Activated CD8-positive, alpha-beta T cell treated with anti-CD3 and anti-CD28 coated beads, Interleukin-2, amount 10 ng/mL, durations not matched to agents 7 days and 5 days (primary cell): ENCODE results near the gene PAMR1. TPM values are rescaled to one million over a fixed set of nuclear protein-coding genes. Genes with fewer than 3 reads are reported as not detected.
"Not testable (repeated sequence)": the region's sequence is repeated elsewhere in the genome, so short reads cannot be mapped to it uniquely, and the experiment has no call there.

Experiments used
- ATAC-seq: fragments of 150-1000 bp; cut with Tn5 transposase; one replicate; pipeline ENCODE4 v1.10.0; 2021; ENCODE audit warnings: moderate library complexity
- CTCF ChIA-PET: fragments of 350-600 bp; sonication (Branson Sonifier 250); formaldehyde crosslinking; loops from one replicate; lab custom pipeline; 2021; ENCODE audit warnings: antibody characterized with exemption; lab: Charles Lee
- POLR2A ChIA-PET: fragments of 350-600 bp; sonication (Branson Sonifier 250); formaldehyde crosslinking; loops from one replicate; lab custom pipeline; 2021; ENCODE audit warnings: antibody characterized with exemption; lab: Charles Lee
- DNase-seq: peaks from one replicate; pipeline ENCODE4 v3.0.0-alpha.2; 2020
- H3K27ac Mint-ChIP-seq: one replicate; pipeline ENCODE4 v1.8.0; 2021; ENCODE audit warnings: mild to moderate bottlenecking, mixed read lengths
- H3K27me3 Mint-ChIP-seq: one replicate; pipeline ENCODE4 v1.8.0; 2021; ENCODE audit warnings: low read depth, mixed read lengths
- H3K36me3 Mint-ChIP-seq: one replicate; pipeline ENCODE4 v1.8.0; 2021; ENCODE audit warnings: low read depth, mixed read lengths
- H3K4me1 Mint-ChIP-seq: one replicate; pipeline ENCODE4 v1.8.0; 2021; ENCODE audit warnings: low read depth, mixed read lengths
- H3K4me3 Mint-ChIP-seq: one replicate; pipeline ENCODE4 v1.8.0; 2021; ENCODE audit warnings: mild to moderate bottlenecking, mixed read lengths
- H3K9me3 Mint-ChIP-seq: one replicate; pipeline ENCODE4 v1.8.0; 2022; ENCODE audit warnings: mixed read lengths; ENCODE audit not compliant: insufficient read depth
- total RNA-seq, 2 experiments: library from RNA; stranded (reverse); gene quantifications; one replicate each; pipeline ENCODE4 v1.2.3, GENCODE V29; 2021

Gene PAMR1
- total RNA-seq, 2 experiments from 2014 or later: not detected

DNA sequence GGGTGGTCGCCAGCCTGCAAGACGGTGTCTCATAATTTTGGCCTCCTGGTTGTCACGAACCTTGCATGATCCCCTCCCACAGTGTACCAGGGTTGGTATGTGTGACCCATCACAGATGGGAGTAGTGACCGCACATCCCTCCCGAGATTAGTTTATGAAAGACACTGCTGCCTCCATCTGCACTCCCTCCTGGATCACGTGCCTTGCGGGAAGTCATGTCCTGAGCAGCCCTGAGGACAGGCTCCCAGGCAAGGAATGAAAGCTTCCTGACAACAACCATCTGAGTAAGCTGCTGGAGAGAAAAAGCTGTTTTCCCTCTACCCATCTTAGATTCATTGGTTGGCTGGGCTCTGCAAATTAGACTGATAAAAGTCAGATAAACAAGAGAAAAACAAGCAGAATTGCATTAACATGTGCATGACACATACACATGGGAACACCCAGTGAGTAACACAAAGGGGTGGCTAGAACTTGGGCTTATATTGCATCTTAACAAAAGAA lies 14.4 kb upstream of the PAMR1 start:
- ATAC-seq (no peak), DNase-seq (no peak)
- Mint-ChIP-seq H3K4me1 (no peaks in the 10 kb centered on the region), H3K27me3 (peaks cover 3% of the 10 kb centered on the region), H3K36me3 (no peaks in the 10 kb centered on the region), H3K9me3 (no peaks in the 10 kb centered on the region), H3K4me3 (no peak overlapping the region), H3K27ac (no peak overlapping the region)
- POLR2A ChIA-PET: interaction anchor here (0.6 kb wide), 1 partner anchor 742 kb away, joined by 3 read pairs; no protein-coding TSS in a partner anchor
- CTCF ChIA-PET: no interaction called here

DNA sequence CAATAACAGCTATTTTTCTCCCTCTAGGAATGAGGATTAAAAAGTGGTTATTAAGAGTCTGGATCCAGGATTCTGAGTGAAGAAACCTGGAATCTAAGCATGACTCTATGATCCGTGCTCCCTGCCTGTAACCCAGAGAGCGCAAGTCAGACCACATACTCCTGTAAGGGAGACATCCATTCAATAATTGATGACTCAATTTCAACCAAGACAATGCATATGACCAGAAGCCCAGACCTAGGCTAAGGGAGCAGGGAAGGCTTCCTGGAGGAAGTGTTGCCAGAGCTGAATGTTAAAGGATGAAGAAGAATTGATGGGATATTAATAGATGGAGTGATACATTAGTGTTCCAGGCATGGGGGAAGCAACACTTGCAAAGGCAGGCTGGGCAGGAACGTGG lies 13.8 kb upstream of the PAMR1 start:
- POLR2A ChIA-PET: no interaction called here
- CTCF ChIA-PET: no interaction called here
- DNase-seq: no peak

DNA sequence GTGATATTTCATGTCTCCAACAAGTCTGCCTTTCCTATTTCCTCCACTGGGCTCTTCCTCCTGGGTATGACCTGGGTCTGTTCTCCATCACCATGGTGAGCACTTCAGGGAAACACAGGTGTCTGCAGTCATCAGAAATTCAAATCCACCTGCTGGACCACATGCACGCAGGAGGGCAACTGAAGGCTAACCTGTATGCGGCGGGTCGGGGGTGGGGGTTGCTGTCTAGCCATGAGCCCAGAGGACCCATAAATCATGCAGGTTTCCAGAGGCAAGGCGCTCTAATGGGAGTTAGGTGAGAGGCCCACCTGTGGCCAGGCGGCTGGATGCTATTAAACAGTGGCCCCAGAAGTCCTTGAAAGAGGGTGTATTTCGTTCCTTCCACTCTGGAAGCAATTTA lies 11.1 kb upstream of the PAMR1 start:
- H3K4me3 Mint-ChIP-seq: no peak overlapping the region
- no peak for DNase-seq
- H3K9me3 Mint-ChIP-seq: no peaks in the 10 kb centered on the region
- ChIA-PET POLR2A (no interaction called here), CTCF (no interaction called here)
- no peaks in the 10 kb centered on the region for H3K4me1 Mint-ChIP-seq
- peaks cover 5% of the 10 kb centered on the region for H3K27me3 Mint-ChIP-seq
- H3K27ac Mint-ChIP-seq: no peak overlapping the region
- ATAC-seq: no peak
- H3K36me3 Mint-ChIP-seq: no peaks in the 10 kb centered on the region

More for the DNA sequence above, 13.8 kb upstream of the PAMR1 start:
- Mint-ChIP-seq H3K27me3 (peaks cover 3% of the 10 kb centered on the region), H3K36me3 (no peaks in the 10 kb centered on the region), H3K4me1 (no peaks in the 10 kb centered on the region), H3K4me3 (no peak overlapping the region), H3K9me3 (no peaks in the 10 kb centered on the region), H3K27ac (no peak overlapping the region)
- ATAC-seq: no peak

DNA sequence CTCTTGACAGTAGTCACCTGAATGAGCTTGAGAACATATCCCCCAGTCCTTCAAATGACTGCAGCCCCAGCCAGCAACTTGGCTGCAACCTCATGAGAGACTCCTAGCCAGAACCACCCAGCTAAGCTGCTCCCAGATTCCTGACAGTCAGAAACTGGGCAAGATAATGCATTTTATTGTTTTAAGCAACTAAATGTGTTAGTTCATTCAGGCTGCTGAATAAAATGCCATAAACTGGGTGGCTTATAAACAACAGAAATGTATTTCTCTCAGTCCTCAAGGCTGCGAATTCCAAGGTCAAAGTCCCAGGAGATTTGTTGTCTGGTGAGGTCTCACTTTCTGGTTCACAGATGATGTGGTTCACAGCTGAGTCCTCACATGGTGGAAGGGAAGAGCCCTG lies 5.8 kb upstream of the PAMR1 start:
- ATAC-seq (no peak), DNase-seq (no peak)
- CTCF ChIA-PET: no interaction called here
- H3K27ac Mint-ChIP-seq: no peak overlapping the region
- no peaks in the 10 kb centered on the region for H3K4me1 Mint-ChIP-seq
- H3K36me3 Mint-ChIP-seq: no peaks in the 10 kb centered on the region
- no peaks in the 10 kb centered on the region for H3K9me3 Mint-ChIP-seq
- peaks cover 23% of the 10 kb centered on the region for H3K27me3 Mint-ChIP-seq
- H3K4me3 Mint-ChIP-seq: no peak overlapping the region
- POLR2A ChIA-PET: no interaction called here

DNA sequence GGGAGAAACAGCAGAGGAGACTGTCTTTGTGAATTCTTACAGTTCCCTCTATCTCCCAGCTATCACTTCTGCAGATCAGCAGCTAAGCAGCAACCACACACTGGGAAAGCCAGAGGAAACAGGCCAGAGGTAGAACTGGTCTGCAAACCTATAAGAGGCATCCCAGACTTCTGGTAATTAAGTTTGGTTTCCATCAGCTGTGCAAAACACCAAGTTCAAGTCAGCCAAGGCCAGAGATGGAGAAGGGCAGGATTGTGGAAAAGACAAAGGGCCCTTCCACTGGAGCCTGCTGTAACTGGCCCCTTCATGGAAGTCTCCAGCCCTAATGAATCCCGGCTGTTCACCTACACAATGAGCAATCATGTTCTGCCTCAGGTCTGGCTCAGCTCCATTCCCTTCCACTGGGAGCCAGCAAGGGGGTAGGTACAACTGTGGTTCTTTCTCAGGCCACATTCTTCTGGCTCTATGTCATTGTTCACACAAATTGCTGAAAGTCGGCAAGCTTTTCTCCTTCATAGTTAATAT lies 4.6 kb upstream of the PAMR1 start:
- Mint-ChIP-seq H3K36me3 (no peaks in the 10 kb centered on the region), H3K27ac (no peak overlapping the region), H3K9me3 (no peaks in the 10 kb centered on the region), H3K4me1 (no peaks in the 10 kb centered on the region), H3K27me3 (peaks cover 31% of the 10 kb centered on the region), H3K4me3 (no peak overlapping the region)
- no peak for ATAC-seq
- POLR2A ChIA-PET: no interaction called here
- CTCF ChIA-PET: no interaction called here
- no peak for DNase-seq

DNA sequence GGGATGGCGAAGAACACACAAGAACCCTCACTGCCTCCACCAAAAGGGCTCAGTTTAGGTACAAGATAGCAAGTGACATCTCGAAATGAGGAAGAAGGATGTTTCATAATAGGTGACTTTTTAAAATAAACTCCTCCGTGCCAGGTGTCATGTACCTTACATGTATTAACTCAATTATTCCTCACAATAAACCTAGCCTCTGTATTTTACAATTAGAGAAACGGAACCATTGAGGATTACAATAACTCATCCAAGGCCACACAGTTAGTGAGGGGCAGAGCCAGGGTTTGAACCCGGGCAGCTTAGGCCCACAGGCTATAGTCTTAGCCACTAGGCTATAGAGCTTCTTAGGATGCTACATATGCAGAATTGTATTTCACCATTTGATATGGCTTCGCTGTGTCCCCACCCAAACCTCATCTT lies 965 bp upstream of the PAMR1 start:
- H3K27ac Mint-ChIP-seq: no peak overlapping the region
- peaks cover 49% of the 10 kb centered on the region for H3K27me3 Mint-ChIP-seq
- no peaks in the 10 kb centered on the region for H3K4me1 Mint-ChIP-seq
- ATAC-seq (no peak), DNase-seq (no peak)
- no peak overlapping the region for H3K4me3 Mint-ChIP-seq
- no peaks in the 10 kb centered on the region for H3K9me3 Mint-ChIP-seq
- no peaks in the 10 kb centered on the region for H3K36me3 Mint-ChIP-seq
- POLR2A ChIA-PET: no interaction called here
- CTCF ChIA-PET: no interaction called here

DNA sequence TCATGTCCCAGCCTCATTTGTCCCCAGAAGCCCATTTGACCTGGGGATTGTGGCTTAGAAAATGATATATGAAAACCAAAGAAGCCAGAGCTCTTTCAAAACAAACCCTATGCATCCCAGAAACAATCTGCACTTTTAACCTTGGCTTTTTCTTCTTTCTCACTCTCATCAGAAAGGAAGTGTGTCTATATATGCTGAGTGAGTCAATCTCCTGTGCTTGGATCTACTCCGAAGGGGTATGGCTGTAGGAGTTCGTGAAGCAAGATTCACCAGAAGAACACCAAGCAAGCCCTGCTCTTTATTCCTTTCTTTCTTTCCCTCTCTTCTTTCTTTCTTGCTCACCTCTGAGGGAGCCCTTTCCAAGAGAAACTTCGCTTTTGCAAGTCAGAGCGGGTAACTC lies 636 bp downstream of the PAMR1 start:
- H3K4me1 Mint-ChIP-seq: no peaks in the 10 kb centered on the region
- peaks cover 51% of the 10 kb centered on the region for H3K27me3 Mint-ChIP-seq
- no peak overlapping the region for H3K27ac Mint-ChIP-seq
- DNase-seq (no peak), ATAC-seq (no peak)
- H3K4me3 Mint-ChIP-seq: no peak overlapping the region
- ChIA-PET POLR2A (interaction anchor here (1.6 kb wide), 1 partner anchor 22 kb away, joined by 5 read pairs; no protein-coding TSS in a partner anchor), CTCF (no interaction called here)
- H3K9me3 Mint-ChIP-seq: no peaks in the 10 kb centered on the region
- H3K36me3 Mint-ChIP-seq: no peaks in the 10 kb centered on the region

DNA sequence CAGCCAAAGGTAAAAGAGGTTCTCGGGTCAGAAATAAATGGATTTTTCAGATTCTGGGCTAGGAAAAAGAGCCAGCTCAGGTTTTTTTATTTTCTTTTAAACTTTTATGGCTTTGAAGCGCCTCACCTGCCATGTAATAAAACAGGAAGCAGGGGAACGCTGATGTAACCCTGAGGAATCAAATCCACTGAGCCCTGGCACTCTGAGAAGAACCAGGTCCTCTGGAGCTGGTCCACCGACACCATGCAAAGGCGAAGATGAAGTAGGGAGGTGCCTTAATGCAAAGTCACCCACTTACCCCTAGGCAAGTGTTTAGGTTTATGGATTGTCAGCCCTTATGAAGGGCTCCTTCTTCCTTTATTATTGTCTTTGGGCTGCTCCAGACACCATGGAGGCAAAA lies 1.6 kb downstream of the PAMR1 start:
- ChIA-PET POLR2A (no interaction called here), CTCF (no interaction called here)
- Mint-ChIP-seq H3K27me3 (peaks cover 46% of the 10 kb centered on the region), H3K9me3 (no peaks in the 10 kb centered on the region), H3K4me3 (no peak overlapping the region), H3K36me3 (no peaks in the 10 kb centered on the region), H3K27ac (no peak overlapping the region), H3K4me1 (no peaks in the 10 kb centered on the region)
- DNase-seq (no peak), ATAC-seq (no peak)

DNA sequence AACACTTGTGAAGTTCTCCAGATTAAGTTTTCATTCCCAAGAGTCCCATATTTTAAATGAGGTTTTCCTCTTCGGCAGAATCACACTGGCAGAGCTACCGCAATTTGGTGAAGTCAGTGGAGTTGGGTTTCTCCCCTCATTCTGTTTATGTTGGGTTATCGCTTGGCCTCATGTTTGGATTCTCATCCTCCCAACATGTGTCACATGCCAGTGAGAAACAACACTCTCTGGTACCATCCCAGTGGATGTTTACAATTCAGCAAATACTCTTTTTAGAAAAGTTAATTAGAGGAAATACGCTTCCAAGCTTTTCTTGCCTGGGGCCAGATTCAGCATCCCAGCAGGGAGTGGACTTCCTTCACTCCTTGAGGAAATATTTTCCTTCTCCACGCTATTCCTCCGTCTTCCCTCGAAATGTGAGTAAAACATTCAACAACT lies 2.1 kb downstream of the PAMR1 start:
- Mint-ChIP-seq H3K27ac (no peak overlapping the region), H3K4me1 (no peaks in the 10 kb centered on the region), H3K36me3 (no peaks in the 10 kb centered on the region), H3K4me3 (no peak overlapping the region), H3K9me3 (no peaks in the 10 kb centered on the region), H3K27me3 (peaks cover 45% of the 10 kb centered on the region)
- ChIA-PET CTCF (no interaction called here), POLR2A (no interaction called here)
- ATAC-seq: no peak
- DNase-seq: no peak

DNA sequence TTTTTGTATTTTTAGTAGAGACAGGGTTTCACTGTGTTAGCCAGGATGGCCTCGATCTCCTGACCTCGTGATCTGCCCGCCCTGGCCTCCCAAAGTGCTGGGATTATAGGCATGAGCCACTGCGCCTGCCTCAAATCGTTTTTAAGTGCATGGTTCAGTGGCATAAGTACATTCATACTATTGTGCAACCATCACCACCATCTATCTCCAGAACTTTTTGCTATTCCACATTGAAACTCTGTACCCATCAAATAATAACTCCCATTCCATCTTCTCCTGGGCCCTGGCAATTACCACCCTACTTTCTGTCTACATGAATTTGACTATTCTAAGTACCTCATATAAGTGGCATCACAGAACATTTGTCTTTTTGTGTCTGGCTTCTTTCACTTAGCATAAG lies 3.3 kb downstream of the PAMR1 start:
- H3K4me1 Mint-ChIP-seq, H3K36me3 Mint-ChIP-seq, H3K4me3 Mint-ChIP-seq, POLR2A ChIA-PET, DNase-seq, ATAC-seq, H3K9me3 Mint-ChIP-seq, H3K27ac Mint-ChIP-seq, CTCF ChIA-PET: not testable (repeated sequence)
- peaks cover 40% of the 10 kb centered on the region for H3K27me3 Mint-ChIP-seq

DNA sequence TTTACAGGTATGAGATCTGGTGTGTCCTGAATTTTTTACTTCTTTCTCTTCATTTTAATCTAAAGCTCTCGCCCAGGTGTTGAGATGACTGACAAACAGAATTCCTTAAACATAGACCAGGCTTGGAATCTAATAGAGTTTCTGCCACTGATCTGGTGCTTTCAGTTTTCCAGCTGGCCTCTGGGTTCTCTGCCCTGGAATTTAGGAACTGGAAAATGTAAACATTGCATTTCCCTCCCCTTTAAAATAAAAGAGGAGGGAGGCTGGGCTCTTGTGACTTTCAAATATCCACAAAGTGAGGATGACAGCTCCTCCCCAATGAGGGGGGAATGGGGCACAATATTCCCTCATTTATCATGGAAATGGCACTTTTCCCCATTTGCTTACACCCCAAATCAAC lies 5.0 kb downstream of the PAMR1 start:
- H3K27me3 Mint-ChIP-seq: peaks cover 32% of the 10 kb centered on the region
- ATAC-seq: no peak
- POLR2A ChIA-PET: no interaction called here

DNA sequence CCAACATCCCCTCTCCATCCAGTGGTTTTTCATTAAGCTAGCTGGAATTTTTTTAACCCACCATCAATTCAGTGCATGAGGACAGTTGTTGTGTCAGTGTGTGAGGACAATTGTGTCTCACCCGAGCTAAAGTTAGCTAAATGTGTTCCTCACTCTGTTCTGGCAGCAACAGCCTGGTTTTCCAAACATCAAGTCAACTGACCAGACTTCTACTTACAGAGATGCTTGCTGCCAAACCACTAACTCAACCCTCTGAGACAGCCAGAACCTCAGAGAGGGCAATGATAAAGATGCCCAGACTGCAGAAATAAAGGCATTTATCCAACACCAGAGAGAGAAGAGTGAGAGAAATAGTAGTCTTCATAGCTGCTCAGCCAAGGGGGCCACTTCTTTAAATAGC lies 6.7 kb downstream of the PAMR1 start:
- Mint-ChIP-seq H3K27ac (no peak overlapping the region), H3K4me3 (no peak overlapping the region), H3K4me1 (no peaks in the 10 kb centered on the region), H3K27me3 (peaks cover 16% of the 10 kb centered on the region), H3K9me3 (no peaks in the 10 kb centered on the region), H3K36me3 (no peaks in the 10 kb centered on the region)
- ATAC-seq (no peak), DNase-seq (no peak)
- POLR2A ChIA-PET: no interaction called here
- CTCF ChIA-PET: no interaction called here

More for the DNA sequence above, 5.0 kb downstream of the PAMR1 start:
- no peak overlapping the region for H3K4me3 Mint-ChIP-seq
- H3K9me3 Mint-ChIP-seq: no peaks in the 10 kb centered on the region
- CTCF ChIA-PET: no interaction called here
- H3K4me1 Mint-ChIP-seq: no peaks in the 10 kb centered on the region
- H3K27ac Mint-ChIP-seq: no peak overlapping the region
- H3K36me3 Mint-ChIP-seq: no peaks in the 10 kb centered on the region
- no peak for DNase-seq

DNA sequence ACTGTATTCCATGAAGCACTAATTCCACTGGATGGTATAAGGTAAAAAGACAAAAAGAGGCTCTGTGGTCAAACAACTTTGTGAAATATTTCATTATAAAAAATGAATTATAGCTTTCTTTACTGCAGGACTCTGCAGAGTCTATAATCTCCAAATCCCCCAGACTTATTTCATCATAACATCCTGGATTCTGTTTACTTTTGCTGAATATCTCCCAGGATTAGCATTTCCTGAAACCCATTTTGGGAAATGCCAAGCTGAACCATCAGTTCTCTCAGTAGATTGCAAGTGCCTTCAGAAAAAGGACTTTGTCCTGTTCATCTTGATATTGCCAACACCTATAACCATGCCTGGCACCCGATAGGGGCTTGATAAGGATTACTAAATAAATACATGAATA lies 7.9 kb downstream of the PAMR1 start:
- DNase-seq (no peak), ATAC-seq (no peak)
- Mint-ChIP-seq H3K4me1 (no peaks in the 10 kb centered on the region), H3K27ac (no peak overlapping the region), H3K27me3 (peaks cover 11% of the 10 kb centered on the region), H3K4me3 (no peak overlapping the region), H3K9me3 (no peaks in the 10 kb centered on the region), H3K36me3 (no peaks in the 10 kb centered on the region)
- ChIA-PET POLR2A (no interaction called here), CTCF (no interaction called here)
